ENCODE results near the gene PPFIA2. TPM values are rescaled to one million over a fixed set of nuclear protein-coding genes. Genes with fewer than 3 reads are reported as not detected.

The PPFIA2 gene
- total and polyA plus RNA-seq, 10 of the 15 experiments (the other 5 are each of a cell fraction or from before 2014, with no cell fraction given) = 0.06 to 0.39 (median 0.18) TPM; not detected in 6

DNA sequence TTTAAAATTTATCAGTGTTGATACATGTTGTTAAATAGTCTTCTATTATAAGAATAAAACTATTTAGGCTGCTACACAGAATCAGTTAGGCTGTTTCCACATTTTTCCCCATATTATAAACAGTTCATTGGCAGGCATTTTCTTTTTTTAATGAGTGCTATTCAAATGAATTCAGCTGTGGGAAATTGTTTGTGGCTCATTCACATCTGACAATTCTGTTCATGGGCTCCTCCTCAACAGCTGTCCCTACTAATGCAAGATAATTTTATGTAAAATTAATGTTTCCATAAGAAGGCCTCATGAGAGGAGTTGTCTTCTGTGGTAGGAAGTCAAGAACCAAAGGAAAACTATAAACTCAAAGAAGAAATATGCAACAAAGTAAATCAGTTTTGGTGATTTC is 218.0 kb downstream of the PPFIA2 start:
- H3K4me3 ChIP-seq = no peak overlapping the region
- ChIA-PET CTCF (interaction anchor here (0.6 kb wide), 1 partner anchor 562 kb away, joined by 3 read pairs; no protein-coding TSS in a partner anchor), SMC1A (ENCODE audit: uncharacterized antibody, unreplicated experiment) (no interaction called here), POLR2A (no interaction called here), RAD21 (ENCODE audit: unreplicated experiment) (no interaction called here)
- no peaks in the 10 kb centered on the region for H4K20me1 ChIP-seq (ENCODE audit: control insufficient read depth, insufficient read depth)
- no peaks in the 10 kb centered on the region for H3K9me3 ChIP-seq (replicated peaks; ENCODE audit: control insufficient read depth, insufficient read depth, low read length)
- H3K79me2 ChIP-seq (ENCODE audit: control insufficient read depth, insufficient read depth, low read length) = no peaks in the 10 kb centered on the region
- ATAC-seq (no peak), DNase-seq (ENCODE audit: low read depth, low spot score) (no peak), FAIRE-seq (no peak)
- no peaks in the 10 kb centered on the region for H3K27me3 ChIP-seq (replicated peaks in 1 of 2; ENCODE audit: control insufficient read depth in 2 of 2, insufficient read depth in 2 of 2, low read length in 1 of 2)
- H3K9ac ChIP-seq (ENCODE audit: control insufficient read depth, insufficient read depth, low read length) = no peak overlapping the region
- intact Hi-C loops (cut with micrococcal nuclease; ENCODE audit: unreplicated experiment) = no loop called here
- no peaks in the 10 kb centered on the region for H3K4me1 ChIP-seq (ENCODE audit: control insufficient read depth, insufficient read depth, low read length)
- H3K4me2 ChIP-seq (ENCODE audit: control insufficient read depth, insufficient read depth) = no peak overlapping the region
- no peaks in the 10 kb centered on the region for H3K36me3 ChIP-seq (ENCODE audit: control insufficient read depth in 2 of 2, insufficient read depth in 2 of 2, low read length in 1 of 2)
- TF ChIP-seq, protein P1, sequence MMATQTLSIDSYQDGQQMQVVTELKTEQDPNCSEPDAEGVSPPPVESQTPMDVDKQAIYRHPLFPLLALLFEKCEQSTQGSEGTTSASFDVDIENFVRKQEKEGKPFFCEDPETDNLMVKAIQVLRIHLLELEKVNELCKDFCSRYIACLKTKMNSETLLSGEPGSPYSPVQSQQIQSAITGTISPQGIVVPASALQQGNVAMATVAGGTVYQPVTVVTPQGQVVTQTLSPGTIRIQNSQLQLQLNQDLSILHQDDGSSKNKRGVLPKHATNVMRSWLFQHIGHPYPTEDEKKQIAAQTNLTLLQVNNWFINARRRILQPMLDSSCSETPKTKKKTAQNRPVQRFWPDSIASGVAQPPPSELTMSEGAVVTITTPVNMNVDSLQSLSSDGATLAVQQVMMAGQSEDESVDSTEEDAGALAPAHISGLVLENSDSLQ (IDR thresholded peaks at IDR 0.05) = no peak
- no peak for TF ChIP-seq STAT1 (conservative IDR thresholded peaks at IDR 0.05)
- TF ChIP-seq, protein P2, sequence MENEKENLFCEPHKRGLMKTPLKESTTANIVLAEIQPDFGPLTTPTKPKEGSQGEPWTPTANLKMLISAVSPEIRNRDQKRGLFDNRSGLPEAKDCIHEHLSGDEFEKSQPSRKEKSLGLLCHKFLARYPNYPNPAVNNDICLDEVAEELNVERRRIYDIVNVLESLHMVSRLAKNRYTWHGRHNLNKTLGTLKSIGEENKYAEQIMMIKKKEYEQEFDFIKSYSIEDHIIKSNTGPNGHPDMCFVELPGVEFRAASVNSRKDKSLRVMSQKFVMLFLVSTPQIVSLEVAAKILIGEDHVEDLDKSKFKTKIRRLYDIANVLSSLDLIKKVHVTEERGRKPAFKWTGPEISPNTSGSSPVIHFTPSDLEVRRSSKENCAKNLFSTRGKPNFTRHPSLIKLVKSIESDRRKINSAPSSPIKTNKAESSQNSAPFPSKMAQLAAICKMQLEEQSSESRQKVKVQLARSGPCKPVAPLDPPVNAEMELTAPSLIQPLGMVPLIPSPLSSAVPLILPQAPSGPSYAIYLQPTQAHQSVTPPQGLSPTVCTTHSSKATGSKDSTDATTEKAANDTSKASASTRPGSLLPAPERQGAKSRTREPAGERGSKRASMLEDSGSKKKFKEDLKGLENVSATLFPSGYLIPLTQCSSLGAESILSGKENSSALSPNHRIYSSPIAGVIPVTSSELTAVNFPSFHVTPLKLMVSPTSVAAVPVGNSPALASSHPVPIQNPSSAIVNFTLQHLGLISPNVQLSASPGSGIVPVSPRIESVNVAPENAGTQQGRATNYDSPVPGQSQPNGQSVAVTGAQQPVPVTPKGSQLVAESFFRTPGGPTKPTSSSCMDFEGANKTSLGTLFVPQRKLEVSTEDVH (IDR thresholded peaks at IDR 0.05; ENCODE audit: low read depth, partially characterized antibody) = no peak
- TF ChIP-seq, protein P3, sequence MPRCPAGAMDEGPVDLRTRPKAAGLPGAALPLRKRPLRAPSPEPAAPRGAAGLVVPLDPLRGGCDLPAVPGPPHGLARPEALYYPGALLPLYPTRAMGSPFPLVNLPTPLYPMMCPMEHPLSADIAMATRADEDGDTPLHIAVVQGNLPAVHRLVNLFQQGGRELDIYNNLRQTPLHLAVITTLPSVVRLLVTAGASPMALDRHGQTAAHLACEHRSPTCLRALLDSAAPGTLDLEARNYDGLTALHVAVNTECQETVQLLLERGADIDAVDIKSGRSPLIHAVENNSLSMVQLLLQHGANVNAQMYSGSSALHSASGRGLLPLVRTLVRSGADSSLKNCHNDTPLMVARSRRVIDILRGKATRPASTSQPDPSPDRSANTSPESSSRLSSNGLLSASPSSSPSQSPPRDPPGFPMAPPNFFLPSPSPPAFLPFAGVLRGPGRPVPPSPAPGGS (IDR thresholded peaks at IDR 0.05; ENCODE audit: borderline replicate concordance, insufficient read depth, low read depth, low read length, poor library complexity, severe bottlenecking) = no peak
- TF ChIP-seq ESRRA (IDR thresholded peaks at IDR 0.05; ENCODE audit: low read length) = no peak
- H2AFZ ChIP-seq (ENCODE audit: control insufficient read depth, low read depth, low read length) = no peak overlapping the region
- in situ Hi-C loops (cut with MboI) = no loop called here
- H3K27ac ChIP-seq (ENCODE audit: control insufficient read depth, insufficient read depth) = no peak overlapping the region
- no TSS peak for BruUV-seq (replicated peaks)

Data from GM12878 (cell line).